ELR (cell line): ENCODE measurements around the gene NUDT1.

Experiments
- DNase-seq: peaks from one replicate; pipeline ENCODE4 v3.0.0-alpha.2; 2015; ENCODE audit warnings: low read depth

Gene NUDT1

DNA sequence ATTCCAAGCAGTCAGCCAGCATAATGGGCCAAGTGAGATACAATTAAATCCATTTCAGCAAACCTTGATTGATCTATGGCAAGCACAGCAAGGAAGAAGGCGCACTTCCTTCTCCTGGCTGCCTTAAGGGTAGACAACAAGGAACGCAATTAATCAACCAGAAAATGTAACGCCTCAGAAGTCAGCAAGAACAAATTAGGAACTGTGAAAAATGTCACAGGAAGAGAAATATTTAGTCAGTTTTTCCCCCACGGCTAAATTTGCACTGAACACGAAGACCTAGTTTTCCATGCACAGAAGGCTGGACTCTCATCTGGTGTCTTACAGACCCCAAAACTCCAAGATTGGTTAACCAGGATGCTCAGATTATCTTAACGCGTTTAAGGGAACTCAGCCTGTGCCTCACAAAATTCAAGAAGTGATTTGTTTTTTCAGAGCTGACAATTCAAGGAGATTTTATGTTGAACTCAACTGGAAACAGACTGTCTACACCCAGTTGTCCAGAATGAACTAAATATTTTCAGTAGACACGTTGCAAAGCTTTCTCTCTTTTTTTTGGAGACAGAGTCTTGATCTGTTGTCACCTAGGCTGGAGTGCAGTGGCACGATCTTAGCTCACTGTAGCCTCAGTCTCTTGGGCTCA, 58.0 kb downstream of the NUDT1 start:
- DNase-seq, result no peak
